A673 (cell line): ENCODE data around the gene KIFBP. TPM values are rescaled to one million over a fixed set of nuclear protein-coding genes. Genes with fewer than 3 reads are reported as not detected.

Experiments used
- BruUV-seq: library from RNA; stranded (reverse); fragments of 400-500 nt; replicated peaks from 2 replicates; lab custom pipeline; 2021; lab: Mats Ljungman, UMichigan
- CTCF ChIA-PET: fragments of 300-600 bp; sonication (Branson Sonifier 250); formaldehyde crosslinking; loops from one replicate; lab custom pipeline; 2022; ENCODE audit warnings: antibody characterized with exemption; lab: Charles Lee
- POLR2A ChIA-PET: fragments of 300-600 bp; sonication (Branson Sonifier 250); formaldehyde crosslinking; loops from one replicate; lab custom pipeline; 2022; ENCODE audit warnings: antibody characterized with exemption; ENCODE audit not compliant: low non-redundant PET; lab: Charles Lee
- DNase-seq: peaks from one replicate; pipeline ENCODE4 v3.0.0-alpha.2; 2015; ENCODE audit warnings: low spot score
- H3K27ac ChIP-seq: fragments of 200-600 bp; sonication (generic); 2 replicates; pipeline ENCODE4 v1.5.1; 2016; ENCODE audit warnings: mixed run types, low read depth, mild to moderate bottlenecking, mixed read lengths, antibody characterized with exemption, low read length; ENCODE audit not compliant: poor library complexity, severe bottlenecking
- H3K27me3 ChIP-seq: fragments of 200-600 bp; sonication (generic); replicated peaks from 2 replicates; pipeline ENCODE4 v1.6.1; 2017; ENCODE audit warnings: mixed run types, low read depth, mild to moderate bottlenecking, mixed read lengths, antibody characterized with exemption, low read length; ENCODE audit not compliant: insufficient read depth, poor library complexity
- H3K36me3 ChIP-seq: fragments of 200-600 bp; sonication (generic); 2 replicates; pipeline ENCODE4 v1.6.1; 2016; ENCODE audit warnings: mixed run types, mild to moderate bottlenecking, mixed read lengths, antibody characterized with exemption, low read length; ENCODE audit not compliant: insufficient read depth, poor library complexity, severe bottlenecking
- H3K4me1 ChIP-seq: fragments of 200-600 bp; sonication (generic); 2 replicates; pipeline ENCODE4 v1.6.1; 2017; ENCODE audit warnings: mixed run types, mild to moderate bottlenecking, mixed read lengths, antibody characterized with exemption, low read length; ENCODE audit not compliant: insufficient read depth, poor library complexity, severe bottlenecking
- H3K4me3 ChIP-seq: fragments of 200-600 bp; sonication (generic); 2 replicates; pipeline ENCODE4 v1.5.1; 2016; ENCODE audit warnings: low read depth, mixed run types, mild to moderate bottlenecking, mixed read lengths, low read length; ENCODE audit not compliant: poor library complexity, severe bottlenecking
- H3K9me3 ChIP-seq: fragments of 200-600 bp; sonication (generic); 2 replicates; pipeline ENCODE4 v1.6.1; 2016; ENCODE audit warnings: mixed run types, low read depth, mild to moderate bottlenecking, mixed read lengths, antibody characterized with exemption, low read length; ENCODE audit not compliant: poor library complexity, severe bottlenecking
- EZH2 ChIP-seq: fragments of 200-600 bp; sonication (generic); IDR thresholded peaks from 2 replicates; pipeline ENCODE4 v1.6.1; 2017; ENCODE audit warnings: borderline replicate concordance, low read depth, mild to moderate bottlenecking, mixed read lengths, antibody characterized with exemption, low read length; ENCODE audit not compliant: poor library complexity, severe bottlenecking
- intact Hi-C: fragments of 100-400 bp; cut with micrococcal nuclease; formaldehyde crosslinking; loops from one replicate; pipeline ENCODE4 v1.10.0; 2022; ENCODE audit not compliant: unreplicated experiment
- total RNA-seq: library from RNA; stranded (reverse); gene quantifications from 2 replicates; pipeline ENCODE4 v1.2.3, GENCODE V29; 2021
- TF ChIP-seq, protein P1 (sequence below): fragments of 300-800, 200-600 bp; sonication (generic); conservative IDR thresholded peaks from 2 replicates; pipeline ENCODE4 v1.5.1; 2017; ENCODE audit warnings: low read depth, mild to moderate bottlenecking, antibody characterized with exemption, low read length, moderate library complexity, mixed read lengths

Gene KIFBP
- total RNA-seq, 1 experiment from 2014 or later: 42.8 TPM

DNA sequence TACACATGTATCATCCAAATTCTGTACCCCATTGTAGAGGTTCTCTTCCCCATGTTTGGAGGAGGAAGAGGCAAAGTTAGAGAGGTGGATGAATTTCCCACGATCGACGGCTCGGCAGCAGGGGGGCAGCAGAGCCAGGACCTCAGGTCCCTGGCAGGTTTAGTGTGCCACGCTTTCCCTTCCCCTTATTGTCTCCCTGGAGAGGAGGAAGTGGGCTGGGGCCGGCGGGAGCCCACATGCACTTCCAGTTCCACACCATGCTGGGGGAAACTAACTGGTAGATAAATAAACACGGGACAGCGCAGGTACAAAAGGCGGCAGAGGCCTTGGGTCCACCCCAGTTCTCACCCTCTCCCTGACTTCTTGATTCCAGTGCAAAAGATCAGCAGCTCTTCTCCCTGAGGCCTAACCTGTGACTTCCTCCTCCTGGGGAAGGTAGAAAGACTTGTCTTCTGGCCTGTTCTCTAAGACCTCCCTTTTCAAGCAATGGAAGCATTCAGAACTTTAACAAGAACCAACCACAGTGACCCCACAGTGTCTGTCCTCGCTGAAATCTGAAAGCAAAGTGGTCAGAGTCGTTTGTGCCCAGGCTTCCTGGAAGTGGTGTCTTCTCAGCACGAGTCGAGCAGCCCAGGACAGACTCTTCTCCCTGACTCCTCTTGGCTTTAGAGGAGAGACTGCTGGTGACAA, 68.8 kb downstream of the KIFBP start:
- H3K9me3 ChIP-seq: no peaks in the 10 kb centered on the region
- no peaks in the 10 kb centered on the region for H3K36me3 ChIP-seq
- no peak overlapping the region for H3K27ac ChIP-seq
- no peak overlapping the region for H3K4me3 ChIP-seq
- POLR2A ChIA-PET: no interaction called here
- CTCF ChIA-PET: no interaction called here
- no peak for DNase-seq
- no TSS peak for BruUV-seq
- H3K4me1 ChIP-seq: no peaks in the 10 kb centered on the region
- no peaks in the 10 kb centered on the region for H3K27me3 ChIP-seq
- intact Hi-C loops: no loop called here
- TF ChIP-seq, protein P1, sequence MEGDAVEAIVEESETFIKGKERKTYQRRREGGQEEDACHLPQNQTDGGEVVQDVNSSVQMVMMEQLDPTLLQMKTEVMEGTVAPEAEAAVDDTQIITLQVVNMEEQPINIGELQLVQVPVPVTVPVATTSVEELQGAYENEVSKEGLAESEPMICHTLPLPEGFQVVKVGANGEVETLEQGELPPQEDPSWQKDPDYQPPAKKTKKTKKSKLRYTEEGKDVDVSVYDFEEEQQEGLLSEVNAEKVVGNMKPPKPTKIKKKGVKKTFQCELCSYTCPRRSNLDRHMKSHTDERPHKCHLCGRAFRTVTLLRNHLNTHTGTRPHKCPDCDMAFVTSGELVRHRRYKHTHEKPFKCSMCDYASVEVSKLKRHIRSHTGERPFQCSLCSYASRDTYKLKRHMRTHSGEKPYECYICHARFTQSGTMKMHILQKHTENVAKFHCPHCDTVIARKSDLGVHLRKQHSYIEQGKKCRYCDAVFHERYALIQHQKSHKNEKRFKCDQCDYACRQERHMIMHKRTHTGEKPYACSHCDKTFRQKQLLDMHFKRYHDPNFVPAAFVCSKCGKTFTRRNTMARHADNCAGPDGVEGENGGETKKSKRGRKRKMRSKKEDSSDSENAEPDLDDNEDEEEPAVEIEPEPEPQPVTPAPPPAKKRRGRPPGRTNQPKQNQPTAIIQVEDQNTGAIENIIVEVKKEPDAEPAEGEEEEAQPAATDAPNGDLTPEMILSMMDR: no peak
- TF ChIP-seq EZH2: no peak

DNA sequence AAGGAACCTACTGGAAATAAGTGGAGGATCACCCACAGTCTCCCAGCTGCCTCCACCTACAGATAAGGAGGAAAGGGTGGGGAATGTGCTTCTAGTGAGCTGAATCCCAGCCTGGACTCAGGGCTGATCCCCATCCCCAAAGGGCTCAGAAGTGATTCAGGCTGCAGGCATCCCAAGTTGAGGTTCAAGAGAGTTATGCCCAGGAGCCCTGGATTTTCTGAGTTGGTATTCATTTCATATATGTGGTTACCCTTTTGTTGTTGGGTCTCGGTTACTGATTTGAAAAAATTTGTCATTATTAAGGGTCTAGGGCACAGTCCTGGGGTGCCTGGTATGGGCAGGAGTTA, 69.3 kb downstream of the KIFBP start:
- no peaks in the 10 kb centered on the region for H3K9me3 ChIP-seq
- no peaks in the 10 kb centered on the region for H3K27me3 ChIP-seq
- no peak for DNase-seq
- CTCF ChIA-PET: no interaction called here
- intact Hi-C loops: no loop called here
- POLR2A ChIA-PET: no interaction called here
- no peak overlapping the region for H3K4me3 ChIP-seq
- no peak overlapping the region for H3K27ac ChIP-seq
- H3K4me1 ChIP-seq: no peaks in the 10 kb centered on the region
- H3K36me3 ChIP-seq: no peaks in the 10 kb centered on the region
- TF ChIP-seq, protein P1: no peak
- TF ChIP-seq EZH2: no peak
- no TSS peak for BruUV-seq

DNA sequence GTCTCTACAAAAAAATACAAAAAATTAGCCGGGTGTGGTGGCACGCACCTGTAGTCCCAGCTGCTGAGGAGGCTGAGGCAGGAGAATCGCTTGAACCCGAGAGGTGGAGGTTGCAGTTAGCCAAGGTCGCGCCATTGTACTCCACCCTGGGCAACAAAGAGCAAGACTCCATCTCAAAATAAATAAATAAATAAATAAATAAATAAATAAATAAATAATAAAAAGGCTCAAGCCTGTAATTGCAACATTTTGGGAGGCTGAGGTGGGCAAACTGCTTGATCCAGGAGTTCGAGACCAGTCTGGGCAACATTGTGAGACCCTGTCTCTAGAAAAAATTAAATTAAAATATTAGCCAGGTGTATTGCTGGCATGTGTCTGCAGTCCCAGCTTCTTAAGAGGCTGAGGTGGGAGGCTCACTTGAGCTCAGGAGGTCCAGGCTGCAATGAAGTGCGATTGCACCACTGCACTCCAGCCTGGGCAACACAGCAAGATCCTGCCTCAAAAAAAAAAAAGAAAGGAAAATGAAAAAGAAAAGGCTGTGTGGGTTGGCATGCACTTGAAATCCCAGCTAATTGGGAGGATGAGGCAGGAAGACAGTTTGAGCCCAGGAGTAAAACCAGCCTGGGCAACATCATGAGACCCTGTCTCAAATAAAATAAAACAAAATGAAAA, 71.7 kb downstream of the KIFBP start:
- Histone ChIP-seq H3K27ac (no peak overlapping the region), H3K4me1 (no peaks in the 10 kb centered on the region), H3K4me3 (no peak overlapping the region), H3K36me3 (no peaks in the 10 kb centered on the region), H3K9me3 (no peaks in the 10 kb centered on the region), H3K27me3 (no peaks in the 10 kb centered on the region)
- intact Hi-C loops: no loop called here
- no peak for DNase-seq
- BruUV-seq: no TSS peak
- no peak for TF ChIP-seq EZH2
- TF ChIP-seq, protein P1: no peak
- POLR2A ChIA-PET: no interaction called here
- CTCF ChIA-PET: interaction anchor here (0.7 kb wide), 1 partner anchor 10 kb away, joined by 4 read pairs; no protein-coding TSS in a partner anchor
